Inflammatory macrophage (primary cell): Measurements from ENCODE around the gene PPRC1.
A peak's percentile ranks its signal among the peaks of the same experiment; 100 is the strongest.

Experiments used
- DNase-seq, 2 donors: peaks; one replicate each; pipeline ENCODE4 v3.0.0-alpha.2; 2020 to 2022
- total RNA-seq, 18 experiments: gene quantifications; one replicate each; lab custom pipeline; 2026; ENCODE audit warnings: mixed read lengths in 6 of 18, inconsistent platforms in 2 of 18; lab: John Stamatoyannopoulos, UW

Gene PPRC1, protein sequence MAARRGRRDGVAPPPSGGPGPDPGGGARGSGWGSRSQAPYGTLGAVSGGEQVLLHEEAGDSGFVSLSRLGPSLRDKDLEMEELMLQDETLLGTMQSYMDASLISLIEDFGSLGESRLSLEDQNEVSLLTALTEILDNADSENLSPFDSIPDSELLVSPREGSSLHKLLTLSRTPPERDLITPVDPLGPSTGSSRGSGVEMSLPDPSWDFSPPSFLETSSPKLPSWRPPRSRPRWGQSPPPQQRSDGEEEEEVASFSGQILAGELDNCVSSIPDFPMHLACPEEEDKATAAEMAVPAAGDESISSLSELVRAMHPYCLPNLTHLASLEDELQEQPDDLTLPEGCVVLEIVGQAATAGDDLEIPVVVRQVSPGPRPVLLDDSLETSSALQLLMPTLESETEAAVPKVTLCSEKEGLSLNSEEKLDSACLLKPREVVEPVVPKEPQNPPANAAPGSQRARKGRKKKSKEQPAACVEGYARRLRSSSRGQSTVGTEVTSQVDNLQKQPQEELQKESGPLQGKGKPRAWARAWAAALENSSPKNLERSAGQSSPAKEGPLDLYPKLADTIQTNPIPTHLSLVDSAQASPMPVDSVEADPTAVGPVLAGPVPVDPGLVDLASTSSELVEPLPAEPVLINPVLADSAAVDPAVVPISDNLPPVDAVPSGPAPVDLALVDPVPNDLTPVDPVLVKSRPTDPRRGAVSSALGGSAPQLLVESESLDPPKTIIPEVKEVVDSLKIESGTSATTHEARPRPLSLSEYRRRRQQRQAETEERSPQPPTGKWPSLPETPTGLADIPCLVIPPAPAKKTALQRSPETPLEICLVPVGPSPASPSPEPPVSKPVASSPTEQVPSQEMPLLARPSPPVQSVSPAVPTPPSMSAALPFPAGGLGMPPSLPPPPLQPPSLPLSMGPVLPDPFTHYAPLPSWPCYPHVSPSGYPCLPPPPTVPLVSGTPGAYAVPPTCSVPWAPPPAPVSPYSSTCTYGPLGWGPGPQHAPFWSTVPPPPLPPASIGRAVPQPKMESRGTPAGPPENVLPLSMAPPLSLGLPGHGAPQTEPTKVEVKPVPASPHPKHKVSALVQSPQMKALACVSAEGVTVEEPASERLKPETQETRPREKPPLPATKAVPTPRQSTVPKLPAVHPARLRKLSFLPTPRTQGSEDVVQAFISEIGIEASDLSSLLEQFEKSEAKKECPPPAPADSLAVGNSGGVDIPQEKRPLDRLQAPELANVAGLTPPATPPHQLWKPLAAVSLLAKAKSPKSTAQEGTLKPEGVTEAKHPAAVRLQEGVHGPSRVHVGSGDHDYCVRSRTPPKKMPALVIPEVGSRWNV (N-terminal part only)
- 11.1 to 56.6 (median 26.1) reads per million in 18 experiments for total RNA-seq

DNA sequence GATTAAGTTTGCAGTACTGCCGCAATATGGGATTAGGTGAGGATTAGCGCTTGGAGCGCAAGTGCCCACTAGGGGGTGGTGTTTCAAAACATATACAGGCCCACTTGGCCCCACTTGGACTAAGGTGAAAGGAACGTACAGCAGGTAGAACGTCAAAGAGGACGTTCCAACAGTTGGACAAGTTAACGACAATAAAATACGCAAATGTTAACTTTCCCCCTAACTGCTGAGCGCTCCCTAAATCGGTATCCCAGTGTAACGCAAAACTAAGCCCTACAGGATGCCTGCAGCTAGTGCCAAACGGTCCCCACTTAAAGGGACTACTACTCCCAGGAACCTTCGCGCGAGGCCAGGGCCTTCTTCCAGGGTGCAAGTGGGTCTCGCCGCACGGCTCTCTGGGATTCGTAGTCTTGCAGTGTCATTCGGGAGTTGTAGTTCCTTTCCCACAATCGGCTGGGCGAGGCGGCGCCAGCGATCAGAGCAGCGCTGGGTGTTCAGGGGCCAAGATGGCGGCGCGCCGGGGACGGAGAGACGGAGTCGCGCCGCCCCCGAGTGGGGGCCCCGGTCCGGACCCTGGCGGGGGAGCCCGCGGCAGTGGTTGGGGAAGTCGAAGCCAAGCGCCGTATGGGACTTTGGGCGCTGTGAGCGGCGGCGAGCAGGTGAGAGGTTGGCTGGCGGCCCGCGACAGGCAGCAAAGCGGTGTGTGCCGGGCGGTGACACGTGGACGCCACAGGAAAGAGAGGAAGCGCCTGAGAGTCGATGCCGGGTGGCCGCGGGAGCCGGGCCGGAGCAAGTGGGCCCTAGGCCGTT lies at the start of gene PPRC1:
Gene PPRC1, plus strand, starts transcription at position 478 of the 810 bp plus-strand sequence. Its CDS starts 29 bp downstream, at position 507.
- DNase-seq: peak; percentile 98 to 99

DNA sequence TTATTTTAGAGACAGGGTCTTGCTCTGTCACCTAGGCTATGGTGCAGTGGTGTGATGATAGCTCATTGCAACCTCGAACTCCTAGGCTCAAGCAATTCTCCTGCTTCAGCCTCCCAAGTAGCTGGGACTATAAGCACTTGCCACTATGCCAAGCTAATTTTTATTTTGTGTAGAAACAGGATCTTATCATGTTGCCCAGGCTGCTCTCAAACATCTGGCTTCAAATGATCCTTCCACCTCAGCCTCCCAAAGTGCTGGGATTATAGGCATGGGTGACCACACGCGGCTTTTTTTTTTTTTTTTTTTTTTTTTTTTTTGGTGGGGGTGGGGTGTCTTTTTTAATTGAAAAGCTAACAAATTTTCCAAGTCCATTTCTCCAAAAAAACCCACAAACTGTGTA lies 49.3 kb upstream of the PPRC1 start:
- no peak for DNase-seq

DNA sequence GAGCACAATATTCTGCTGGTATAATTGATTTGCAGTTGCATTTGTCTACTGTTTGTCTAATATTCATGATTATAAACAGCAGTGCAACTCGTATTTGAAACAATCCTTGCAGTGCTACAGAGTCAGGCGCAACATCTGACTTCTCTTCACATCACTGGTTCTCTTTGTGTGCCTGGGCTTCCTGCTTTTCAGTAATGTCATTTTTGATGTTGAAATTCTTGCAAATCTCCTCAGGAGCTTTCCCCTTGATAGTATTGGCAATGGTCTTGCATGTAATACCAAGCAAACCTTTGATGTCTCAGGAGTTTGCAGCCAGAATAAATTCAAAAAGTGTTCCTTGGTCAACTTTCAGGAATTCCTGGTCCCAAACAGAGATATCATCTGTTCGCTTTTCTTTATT lies 47.5 kb upstream of the PPRC1 start:
- DNase-seq: peak; percentile 39 to 80

DNA sequence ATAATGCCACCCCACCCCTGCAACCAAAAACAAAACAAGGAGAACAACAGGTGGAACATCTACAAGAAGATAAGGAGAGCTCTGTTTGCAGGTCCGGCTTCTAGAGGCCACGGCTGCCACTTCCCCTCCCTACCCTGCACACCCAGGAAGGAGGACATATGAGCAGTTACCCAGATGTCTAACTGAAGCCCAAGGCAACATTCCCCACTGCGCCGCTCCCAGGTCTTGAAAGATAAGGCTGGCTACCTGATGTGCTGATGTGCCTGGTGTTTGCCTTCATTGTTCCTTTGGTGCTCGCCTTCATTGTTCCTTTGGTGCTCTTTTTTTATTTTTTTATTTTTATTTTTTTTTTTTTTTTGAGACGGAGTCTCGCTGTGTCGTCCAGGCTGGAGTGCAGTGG lies 46.6 kb upstream of the PPRC1 start:
- DNase-seq: no peak

DNA sequence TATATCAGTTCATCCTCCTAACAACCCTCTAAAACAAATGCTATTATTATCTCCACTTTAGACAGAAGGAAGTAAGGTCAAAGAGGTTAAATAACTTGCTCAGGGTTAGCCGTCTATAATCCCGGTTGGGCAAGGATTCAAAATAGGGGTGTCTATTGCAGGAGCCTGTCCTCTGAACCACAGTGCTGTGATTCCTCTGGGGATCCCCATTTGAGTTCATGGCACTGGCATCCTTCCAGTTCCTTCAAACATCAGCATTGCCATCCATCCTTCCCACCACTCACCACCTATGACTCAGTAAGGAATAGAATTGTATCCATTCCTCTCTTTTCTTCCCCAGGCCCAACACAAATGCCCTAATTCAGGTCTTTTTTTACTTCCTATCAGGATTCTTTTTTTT lies 42.1 kb upstream of the PPRC1 start:
- no peak for DNase-seq

DNA sequence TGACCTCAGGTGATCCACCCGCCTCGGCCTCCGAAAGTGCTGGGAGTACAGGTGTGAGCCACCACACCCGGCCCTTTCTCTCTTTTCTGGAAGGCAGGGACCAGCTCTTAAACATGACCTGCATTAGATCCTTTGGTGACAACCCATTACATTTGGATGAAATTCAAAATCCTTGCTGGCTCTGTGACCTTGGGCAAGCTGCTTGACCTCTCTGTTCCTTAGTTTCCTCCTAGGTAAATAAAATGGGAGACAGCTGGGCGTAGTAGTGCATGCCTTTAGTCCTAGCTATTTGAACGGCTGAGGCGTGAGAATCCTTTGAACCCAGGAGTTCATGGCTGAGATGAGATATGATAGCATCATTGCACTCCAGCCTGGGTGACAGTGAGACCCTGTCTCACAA lies 36.4 kb upstream of the PPRC1 start:
- no peak for DNase-seq

DNA sequence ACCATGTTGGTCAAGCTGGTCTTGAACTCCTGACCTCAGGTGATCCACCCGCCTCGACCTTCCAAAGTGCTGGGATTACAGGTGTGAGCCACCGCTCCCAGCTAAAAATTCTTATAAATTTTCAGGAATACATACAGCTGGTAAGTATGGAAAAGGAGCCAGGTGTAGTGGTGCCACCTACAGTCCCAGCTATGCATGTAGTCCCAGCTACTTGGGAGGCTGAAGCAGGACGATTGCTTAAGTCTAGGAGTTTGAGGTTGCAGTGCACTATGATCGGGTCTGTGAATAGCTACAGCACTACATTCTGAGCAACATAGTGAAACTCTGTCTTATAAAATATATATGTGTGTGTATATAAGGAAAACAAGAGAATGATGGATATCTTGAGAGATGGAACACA lies 31.7 kb upstream of the PPRC1 start:
- DNase-seq: no peak

DNA sequence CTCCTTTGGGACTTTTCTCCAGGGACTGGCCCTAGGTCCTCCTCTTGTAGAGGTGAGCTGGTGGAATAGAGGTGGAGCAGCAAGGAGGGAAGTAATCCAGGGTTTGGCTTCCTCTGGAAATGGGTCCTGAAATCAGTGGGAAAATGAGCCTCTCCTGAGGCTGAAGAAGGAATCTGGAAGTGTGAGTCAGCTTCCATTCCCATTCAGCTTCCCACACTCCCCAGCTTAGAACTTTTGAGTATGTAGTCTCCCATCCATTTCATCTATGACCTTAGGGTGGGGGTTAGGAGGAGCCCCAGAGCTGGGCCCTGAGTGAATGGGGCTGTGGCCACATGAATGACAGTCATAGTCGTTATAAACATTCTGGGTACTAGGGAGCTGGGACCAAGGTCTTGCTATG lies 30.4 kb upstream of the PPRC1 start:
- no peak for DNase-seq

DNA sequence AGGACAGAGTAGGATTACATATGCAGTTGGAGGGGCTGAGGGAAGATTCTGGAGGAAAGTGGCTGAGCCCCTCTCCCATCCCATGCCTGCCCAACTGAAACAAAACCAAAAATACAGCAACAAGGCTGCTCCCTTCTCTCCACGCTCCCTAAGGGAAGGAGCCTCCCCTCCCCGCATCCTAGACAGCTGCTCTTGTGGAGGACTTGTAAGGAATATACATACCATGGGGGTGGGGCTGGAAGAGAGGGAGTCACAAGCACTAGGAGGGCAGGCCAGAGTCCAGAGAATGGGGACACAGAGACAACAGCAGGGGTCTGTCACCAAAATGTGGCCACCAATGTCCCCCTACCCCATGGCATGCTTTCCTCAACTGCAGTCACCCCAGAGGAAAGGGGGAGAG lies 25.8 kb upstream of the PPRC1 start:
- no peak for DNase-seq

DNA sequence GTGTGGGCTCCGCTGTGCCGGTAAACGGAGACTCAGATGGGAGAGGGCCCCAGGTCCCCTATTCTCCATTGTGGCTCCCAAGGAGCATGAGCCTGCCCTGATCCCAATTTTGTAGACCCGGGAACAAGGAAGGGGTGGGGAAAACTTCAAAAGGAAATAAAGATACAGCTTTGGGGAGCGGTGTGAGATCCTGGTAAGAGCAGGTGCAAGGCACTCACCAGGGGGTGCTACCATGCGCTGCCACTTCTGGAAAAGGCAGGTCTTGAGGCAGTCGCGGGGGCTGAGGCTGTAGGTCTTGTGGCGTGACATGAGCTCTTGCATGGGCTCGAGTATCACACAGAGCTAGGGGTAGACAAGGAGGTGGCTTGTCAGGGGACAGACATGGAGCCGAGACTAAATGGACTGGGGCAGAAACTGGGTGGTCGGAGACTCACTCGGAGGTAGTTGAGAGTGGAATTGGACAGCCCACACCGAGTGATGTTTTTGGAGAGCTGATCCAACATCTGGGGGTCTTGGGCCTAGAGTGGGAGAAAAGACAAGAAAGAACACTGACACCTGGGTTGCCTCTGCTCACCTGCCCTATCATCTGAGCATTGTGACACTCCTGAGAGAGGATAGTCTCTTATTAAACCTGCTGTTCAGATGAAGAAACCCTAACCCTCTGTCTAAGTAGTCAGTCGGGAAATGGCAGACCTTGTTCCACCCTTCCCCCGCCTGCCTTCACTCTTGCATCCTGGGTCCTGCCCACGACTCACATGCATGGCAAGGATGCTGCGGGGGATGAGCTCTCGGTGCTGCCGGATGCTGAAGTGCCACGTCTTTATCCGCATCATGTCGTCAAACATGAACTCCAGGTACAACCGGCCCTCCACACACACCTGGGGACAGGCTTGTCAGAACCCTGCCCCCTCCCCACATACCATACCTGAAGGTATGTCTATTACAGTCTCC lies 23.4 kb upstream of the PPRC1 start:
- DNase-seq: no peak

DNA sequence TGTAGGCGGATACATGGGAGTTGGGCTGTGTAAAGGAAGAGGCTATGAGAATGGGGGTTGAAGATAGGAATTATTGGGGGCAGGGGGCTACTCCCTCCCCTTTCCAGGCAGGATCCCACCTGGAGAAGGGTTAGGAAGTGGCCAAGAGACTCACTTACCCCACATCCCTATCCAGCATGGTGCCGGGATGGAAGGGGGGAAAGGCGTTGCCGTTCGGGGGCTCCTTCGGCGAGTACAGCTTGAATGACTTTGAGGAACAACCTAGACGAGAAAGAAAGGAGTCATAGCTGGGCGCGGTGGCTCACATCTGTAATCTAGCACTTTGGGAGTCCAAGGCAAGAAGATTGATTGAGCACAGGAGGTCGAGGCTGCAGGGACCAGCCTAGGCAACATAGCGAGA lies 21.6 kb upstream of the PPRC1 start:
- DNase-seq: no peak

DNA sequence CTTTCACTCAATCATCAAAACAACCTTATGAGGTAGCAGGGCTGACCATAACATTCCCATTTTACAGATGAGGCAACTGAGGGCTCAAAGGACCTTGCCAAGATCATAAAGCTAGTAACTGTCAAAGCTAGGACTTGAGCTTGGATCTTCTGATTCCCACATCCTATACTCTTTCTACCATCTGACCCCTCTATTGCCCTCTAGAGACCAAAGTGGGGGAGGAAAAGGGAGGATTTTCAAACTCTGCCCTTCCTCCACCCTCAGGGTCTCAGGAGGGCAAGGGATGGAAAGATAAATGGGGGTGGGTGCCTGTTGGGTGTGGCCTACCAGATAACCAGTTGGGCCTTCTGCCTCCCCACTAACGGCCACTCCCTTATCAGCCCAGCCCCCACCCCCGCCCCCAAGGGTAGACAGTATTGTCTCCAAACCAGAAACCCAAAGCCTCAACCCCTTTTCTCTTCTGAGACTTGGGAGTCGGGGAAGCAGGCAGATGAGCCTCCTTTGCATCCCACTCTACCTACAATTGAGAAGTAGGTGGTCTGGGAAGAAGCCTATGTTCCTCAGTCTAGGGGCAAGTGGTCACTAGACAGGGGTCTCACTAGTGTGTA lies 20.5 kb upstream of the PPRC1 start:
- no peak for DNase-seq

DNA sequence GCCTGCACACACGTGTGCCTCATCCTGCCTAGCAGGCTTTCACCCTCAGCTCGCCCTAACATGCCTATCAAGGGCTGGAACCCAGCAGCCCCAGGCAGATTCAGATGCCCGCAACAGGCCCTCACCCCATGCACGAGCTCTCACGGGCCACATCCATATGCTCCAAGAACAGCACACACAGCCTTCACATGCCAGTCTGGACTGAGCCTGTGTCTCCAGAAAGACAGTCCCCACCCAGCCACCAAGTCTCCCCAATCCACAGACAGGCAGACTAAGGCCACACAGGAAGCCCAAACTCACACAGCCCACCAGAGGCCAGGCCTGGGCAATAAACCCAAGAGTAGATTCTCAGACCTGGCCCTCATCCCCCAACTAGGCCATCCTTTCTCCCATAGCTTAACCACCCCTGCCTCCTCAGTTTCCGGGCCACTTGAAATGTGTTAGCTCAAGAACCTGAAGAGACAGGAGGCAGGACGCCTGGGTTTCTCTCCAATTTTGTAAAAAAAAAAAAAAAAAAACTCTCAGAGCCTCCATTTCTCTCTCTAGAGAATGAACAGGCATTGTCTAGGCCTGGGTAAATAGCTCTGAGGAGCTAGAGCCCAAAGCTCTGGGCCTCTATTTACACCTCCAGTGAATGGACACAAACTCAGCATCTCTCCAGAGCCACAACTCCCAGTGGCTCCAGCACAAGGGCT lies 19.4 kb upstream of the PPRC1 start:
- DNase-seq: no peak

DNA sequence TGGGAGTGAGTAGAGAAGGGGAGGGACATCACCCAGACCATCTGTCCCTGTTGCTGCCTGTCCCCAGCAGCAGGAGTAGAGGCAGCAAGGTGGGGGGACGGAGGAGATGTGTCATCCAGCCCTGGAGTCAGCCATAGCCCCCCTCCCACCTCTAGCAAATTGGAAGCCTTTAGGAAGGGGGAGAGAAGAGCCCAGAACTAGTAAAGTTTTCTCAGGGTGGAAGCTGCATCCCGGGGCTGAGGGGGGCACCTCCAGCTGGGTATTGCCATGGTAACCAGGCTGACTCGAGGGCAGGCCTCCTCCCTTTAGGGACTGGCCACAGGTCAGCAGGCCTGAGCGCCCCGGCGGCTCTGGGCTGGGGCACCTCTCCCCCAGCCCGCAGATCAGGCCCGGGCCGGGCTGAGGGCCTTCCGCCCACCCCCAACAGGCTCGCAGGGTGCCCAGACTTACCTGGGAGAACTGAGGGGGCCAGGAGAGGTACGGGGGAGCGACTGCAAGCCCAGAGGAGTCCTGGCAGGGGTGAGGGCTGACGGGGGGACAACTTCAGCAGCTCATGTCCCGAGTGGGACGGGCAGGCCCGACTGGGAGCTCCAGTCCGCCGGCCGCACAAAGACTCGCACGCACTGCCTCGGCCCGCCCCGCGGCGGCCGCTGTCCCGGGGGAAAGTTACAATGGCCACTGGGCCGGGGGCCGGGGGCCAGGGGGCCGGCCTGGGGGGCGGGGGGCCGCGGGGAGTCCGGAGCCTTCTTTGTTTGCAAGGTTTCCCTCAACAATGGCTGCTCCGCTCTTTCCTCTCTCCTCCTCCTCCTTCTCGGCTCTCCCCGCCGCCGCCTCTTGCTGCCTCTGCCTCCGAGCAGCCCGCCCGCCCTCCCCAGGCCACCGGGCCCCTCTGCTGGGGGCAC lies 18.6 kb upstream of the PPRC1 start:
- DNase-seq: peak in 1 of 2 donors; percentile 5

DNA sequence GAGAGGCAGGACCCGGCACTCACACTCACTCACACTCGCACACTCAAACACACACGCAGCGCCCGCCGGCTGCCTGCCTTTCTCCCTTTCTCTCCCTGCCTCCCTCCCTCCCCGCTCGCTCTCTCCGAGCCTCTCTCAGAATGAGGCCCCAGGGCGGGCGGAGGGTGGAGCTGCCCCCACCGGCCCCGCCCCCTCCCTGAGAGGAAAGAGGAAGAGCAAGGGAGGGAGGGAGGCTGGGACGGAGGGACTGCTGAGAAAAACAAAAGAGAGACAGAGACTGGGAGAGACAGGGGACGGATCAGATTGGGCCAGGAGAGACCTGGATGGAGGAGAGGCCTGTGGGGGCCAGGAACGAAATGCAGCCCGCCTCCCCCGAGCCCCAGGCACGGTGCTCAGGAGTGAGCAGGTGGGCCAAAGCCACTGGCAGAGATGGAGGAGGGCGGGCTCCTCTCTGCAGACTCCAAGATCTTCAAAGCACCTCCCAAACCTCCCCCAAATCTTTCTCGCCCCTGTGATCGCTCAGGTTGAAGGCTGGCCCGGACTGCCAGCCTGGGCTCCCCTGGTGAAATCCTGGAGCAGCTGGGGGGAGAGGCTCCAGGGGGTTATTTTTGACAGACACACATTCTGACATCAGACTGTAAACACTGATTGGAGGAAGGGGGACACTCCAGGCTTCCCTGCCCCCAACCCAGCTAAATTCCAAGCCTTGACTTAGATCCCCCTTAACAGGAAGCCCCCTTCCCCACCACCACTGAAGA lies 17.8 kb upstream of the PPRC1 start:
- peak; percentile 81 to 85 for DNase-seq

DNA sequence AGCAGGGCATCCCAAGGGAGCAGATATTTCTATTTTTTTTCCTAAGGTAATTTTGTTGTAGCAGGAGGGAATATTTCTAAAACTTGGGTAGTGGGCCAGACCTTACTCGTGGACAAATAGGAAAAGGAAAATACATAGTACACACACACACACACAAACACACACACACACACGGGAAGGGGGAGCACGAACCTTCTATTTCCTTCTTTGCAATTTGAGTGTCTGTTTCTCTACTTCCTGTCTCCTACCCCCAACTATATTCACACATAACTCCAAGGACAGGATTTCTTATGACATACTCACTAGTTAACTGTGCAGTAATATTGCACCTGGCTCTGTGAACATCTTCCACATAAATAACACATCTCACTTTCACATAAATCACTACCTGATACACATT lies 17.1 kb upstream of the PPRC1 start:
- DNase-seq: peak; percentile 9 to 13

DNA sequence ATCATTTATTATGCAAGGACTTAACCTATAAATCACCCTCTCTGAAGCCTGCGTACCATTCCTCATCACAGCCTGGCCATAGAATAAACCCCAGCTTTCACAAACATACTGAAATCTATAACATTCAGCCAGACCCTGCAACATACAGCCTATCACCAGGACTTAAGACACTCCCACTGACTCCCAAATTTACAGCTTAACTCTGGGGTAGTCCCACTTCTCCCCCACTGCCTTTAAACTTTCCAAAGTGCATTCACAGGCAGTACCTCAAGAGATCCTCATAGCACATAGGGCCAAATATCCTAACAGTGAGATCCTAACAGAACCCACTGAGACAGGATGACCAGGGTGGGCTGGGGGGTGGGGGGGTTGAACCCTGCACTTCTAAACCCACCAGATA lies 16.2 kb upstream of the PPRC1 start:
- no peak for DNase-seq
